ENCODE results near the gene HDAC4. TPM values are rescaled to one million over a fixed set of nuclear protein-coding genes. Genes with fewer than 3 reads are reported as not detected.

Gene HDAC4
- total RNA-seq, 4 donors from 2014 or later = 21.6 to 72.7 (median 35.2) TPM

- no peaks in the 10 kb centered on the region for H3K36me3 ChIP-seq
- H3K27me3 ChIP-seq = peaks cover 0 to 45% (median 0%) of the 10 kb centered on the region in 4 donors
- TF ChIP-seq POLR2A (IDR thresholded peaks at IDR 0.05) = no peak
- H3K4me1 ChIP-seq = peaks cover 0 to 8% (median 0%) of the 10 kb centered on the region in 3 donors
- intact Hi-C loops (cut with DNase I) = no loop called here
- no peaks in the 10 kb centered on the region for H3K9me3 ChIP-seq
- no peak overlapping the region for H3K27ac ChIP-seq
- DNase-seq = no peak
- H3K4me3 ChIP-seq = no peak overlapping the region
- 72 to 77% methylated on average over 9 to 12 of the region's 13 CpGs for WGBS, 2 donors
Measured at GRCh38 chr2:239033801-239034560, 366.8 kb downstream of the HDAC4 start.

GRCh38 chr2:239029958-239030357 is 370.9 kb downstream of the HDAC4 start:
- H3K27ac ChIP-seq = no peak overlapping the region
- peaks cover 0 to 9% (median 0%) of the 10 kb centered on the region in 3 donors for H3K4me1 ChIP-seq
- intact Hi-C loops (cut with DNase I) = no loop called here
- H3K9me3 ChIP-seq = no peaks in the 10 kb centered on the region
- no peaks in the 10 kb centered on the region for H3K36me3 ChIP-seq
- peaks cover 0 to 68% (median 0%) of the 10 kb centered on the region in 4 donors for H3K27me3 ChIP-seq
- no peak for TF ChIP-seq POLR2A (IDR thresholded peaks at IDR 0.05)
- no peak for TF ChIP-seq CTCF (IDR thresholded peaks at IDR 0.05)
- no peak for DNase-seq
- no peak overlapping the region for H3K4me3 ChIP-seq
- WGBS, 2 donors = 69% methylated on average over 8 to 9 of the region's 9 CpGs

DNA sequence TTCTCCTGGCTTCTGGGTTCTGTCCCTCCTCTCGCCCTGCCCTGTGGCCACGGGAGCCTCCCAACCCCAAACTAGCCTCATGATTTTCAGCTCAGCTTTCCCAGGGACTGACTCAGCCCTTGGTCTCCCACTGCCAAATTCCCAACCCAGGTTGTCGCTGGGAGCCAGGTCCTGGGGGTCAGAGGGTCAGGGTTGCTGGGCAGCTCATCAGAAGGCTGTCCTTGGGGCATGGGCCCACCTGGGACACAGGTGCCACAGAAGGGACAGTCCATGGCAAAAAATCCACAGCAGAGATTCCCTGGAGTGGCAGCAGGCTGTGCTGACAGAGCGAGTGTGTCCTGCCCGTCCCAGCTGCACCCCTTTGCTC is 372.6 kb downstream of the HDAC4 start:
- H3K27ac ChIP-seq = no peak overlapping the region
- intact Hi-C loops (cut with DNase I) = no loop called here
- WGBS, 2 donors = 74 to 75% methylated on average over 2 to 3 of the region's 5 CpGs
- TF ChIP-seq CTCF (IDR thresholded peaks at IDR 0.05) = no peak
- TF ChIP-seq POLR2A (IDR thresholded peaks at IDR 0.05) = no peak
- no peak for DNase-seq
- H3K4me3 ChIP-seq = no peak overlapping the region
- H3K9me3 ChIP-seq = no peaks in the 10 kb centered on the region
- H3K36me3 ChIP-seq = no peaks in the 10 kb centered on the region
- peaks cover 0 to 53% (median 0%) of the 10 kb centered on the region in 4 donors for H3K27me3 ChIP-seq
- H3K4me1 ChIP-seq = peaks cover 0 to 12% (median 0%) of the 10 kb centered on the region in 3 donors

DNA sequence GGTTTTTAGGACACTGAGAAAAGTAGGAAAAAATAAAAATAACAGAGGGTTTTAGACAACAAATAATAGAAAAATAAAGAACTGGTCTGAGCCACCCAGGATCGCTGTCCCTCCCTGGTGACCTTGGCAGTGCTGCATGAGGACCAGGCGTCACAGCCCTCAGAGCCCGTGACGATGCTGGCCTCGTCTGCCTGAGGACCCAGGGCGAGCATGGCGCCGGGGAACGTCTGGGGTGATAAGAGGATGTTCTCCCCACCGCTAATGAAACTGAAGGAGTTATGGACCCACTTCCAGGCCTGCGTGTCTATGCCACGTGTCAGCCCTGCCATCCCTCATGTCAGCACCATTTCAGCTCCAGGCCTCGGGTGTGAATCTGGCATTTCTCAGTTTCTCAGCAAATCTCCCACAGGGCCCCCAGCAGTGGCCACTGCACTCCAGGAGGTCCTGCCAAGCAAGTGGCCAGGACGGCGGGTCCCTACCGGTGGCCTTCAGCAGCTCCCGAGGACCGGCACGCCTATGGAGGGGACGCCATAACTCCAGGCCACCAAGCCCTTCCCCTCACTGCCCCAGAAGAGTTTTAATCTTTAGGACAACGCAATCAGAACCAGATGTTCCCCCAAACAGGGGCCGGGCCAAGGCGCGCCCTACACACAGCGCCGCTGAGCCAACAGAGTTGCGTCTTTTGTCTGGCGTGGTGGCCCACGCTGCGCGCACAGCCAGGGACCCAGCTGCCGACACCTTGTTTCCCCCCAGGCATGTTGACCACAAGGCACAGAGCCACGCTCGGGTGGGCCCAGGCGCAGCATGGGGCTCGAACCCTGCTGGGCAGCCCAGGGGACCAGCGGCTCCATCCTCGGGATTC is 373.2 kb downstream of the HDAC4 start:
- Histone ChIP-seq H3K36me3 (no peaks in the 10 kb centered on the region), H3K4me3 (no peak overlapping the region), H3K4me1 (peaks cover 0 to 12% (median 0%) of the 10 kb centered on the region in 3 donors), H3K27me3 (peaks cover 0 to 51% (median 0%) of the 10 kb centered on the region in 4 donors), H3K27ac (no peak overlapping the region), H3K9me3 (no peaks in the 10 kb centered on the region)
- TF ChIP-seq CTCF (IDR thresholded peaks at IDR 0.05) (no peak), POLR2A (IDR thresholded peaks at IDR 0.05) (no peak)
- WGBS, 2 donors = 77 to 89% methylated on average over 13 to 18 of the region's 38 CpGs
- intact Hi-C loops (cut with DNase I) = no loop called here
- DNase-seq = no peak

DNA sequence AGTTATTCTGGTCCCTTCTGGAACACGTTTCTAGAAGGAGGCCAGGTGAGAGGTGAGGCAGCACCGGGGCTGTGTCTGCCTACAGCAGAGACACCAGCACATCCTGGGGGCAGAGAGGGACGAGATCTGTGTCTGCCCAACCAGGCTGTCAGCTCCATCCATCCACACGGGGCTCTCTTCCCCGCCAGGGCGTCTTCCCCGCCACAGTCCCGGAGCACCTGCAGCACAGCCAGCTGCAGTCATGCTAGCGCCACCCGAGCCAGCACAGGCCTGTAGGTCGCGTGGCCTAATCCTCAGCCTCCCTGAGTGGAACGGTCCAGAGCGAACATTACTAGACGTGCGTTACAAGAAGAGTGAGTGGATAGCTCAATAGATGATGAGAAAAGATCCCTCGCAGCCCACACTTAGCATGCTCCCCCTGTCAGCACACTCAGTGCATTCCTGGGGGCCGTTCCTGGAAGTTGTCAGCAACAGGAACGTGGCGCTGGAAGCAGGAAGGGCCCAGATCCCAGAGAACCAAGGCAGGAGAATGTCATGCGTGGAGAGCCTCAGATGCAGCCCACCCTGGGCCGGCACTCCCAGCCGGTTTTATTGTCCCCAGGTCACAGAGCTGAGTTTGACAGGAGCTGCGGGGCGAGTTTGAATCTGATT is 374.0 kb downstream of the HDAC4 start:
- DNase-seq = no peak
- intact Hi-C loops (cut with DNase I) = no loop called here
- Histone ChIP-seq H3K4me1 (peaks cover 0 to 12% (median 0%) of the 10 kb centered on the region in 3 donors), H3K27me3 (peaks cover 0 to 53% (median 0%) of the 10 kb centered on the region in 4 donors), H3K9me3 (no peaks in the 10 kb centered on the region), H3K4me3 (no peak overlapping the region), H3K36me3 (no peaks in the 10 kb centered on the region), H3K27ac (no peak overlapping the region)
- TF ChIP-seq CTCF (IDR thresholded peaks at IDR 0.05) = no peak
- TF ChIP-seq POLR2A (IDR thresholded peaks at IDR 0.05) = no peak
- WGBS, 2 donors = 63 to 66% methylated on average over 9 to 14 of the region's 25 CpGs
